ENCODE measurements around the gene RANBP17. TPM values are rescaled to one million over a fixed set of nuclear protein-coding genes. Genes with fewer than 3 reads are reported as not detected.
"Not testable (repeated sequence)": the region's sequence is repeated elsewhere in the genome, so short reads cannot be mapped to it uniquely, and the experiment has no call there.

The RANBP17 gene
- total RNA-seq, 1 donor from 2014 or later: 12.3 TPM

DNA sequence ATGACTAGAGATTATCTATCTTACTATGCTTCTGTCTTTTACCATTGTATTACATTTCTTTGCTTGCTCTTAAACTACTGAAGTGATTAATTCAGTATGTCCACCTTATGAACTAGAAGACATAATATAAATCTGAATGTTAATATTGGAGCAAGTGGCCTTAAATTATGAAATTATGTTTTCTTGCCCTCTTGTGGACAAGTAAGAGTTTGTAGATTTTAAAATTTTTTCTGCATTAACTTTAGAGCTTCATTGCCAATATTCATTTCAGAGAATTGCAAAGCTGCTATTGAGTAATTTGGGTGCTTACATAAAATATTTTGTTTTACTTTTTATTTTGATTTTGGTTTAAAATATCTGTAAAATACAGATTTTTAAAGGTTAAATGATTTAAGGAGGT lies 55.3 kb downstream of the RANBP17 start:
- TF ChIP-seq, protein P1, sequence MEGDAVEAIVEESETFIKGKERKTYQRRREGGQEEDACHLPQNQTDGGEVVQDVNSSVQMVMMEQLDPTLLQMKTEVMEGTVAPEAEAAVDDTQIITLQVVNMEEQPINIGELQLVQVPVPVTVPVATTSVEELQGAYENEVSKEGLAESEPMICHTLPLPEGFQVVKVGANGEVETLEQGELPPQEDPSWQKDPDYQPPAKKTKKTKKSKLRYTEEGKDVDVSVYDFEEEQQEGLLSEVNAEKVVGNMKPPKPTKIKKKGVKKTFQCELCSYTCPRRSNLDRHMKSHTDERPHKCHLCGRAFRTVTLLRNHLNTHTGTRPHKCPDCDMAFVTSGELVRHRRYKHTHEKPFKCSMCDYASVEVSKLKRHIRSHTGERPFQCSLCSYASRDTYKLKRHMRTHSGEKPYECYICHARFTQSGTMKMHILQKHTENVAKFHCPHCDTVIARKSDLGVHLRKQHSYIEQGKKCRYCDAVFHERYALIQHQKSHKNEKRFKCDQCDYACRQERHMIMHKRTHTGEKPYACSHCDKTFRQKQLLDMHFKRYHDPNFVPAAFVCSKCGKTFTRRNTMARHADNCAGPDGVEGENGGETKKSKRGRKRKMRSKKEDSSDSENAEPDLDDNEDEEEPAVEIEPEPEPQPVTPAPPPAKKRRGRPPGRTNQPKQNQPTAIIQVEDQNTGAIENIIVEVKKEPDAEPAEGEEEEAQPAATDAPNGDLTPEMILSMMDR (IDR thresholded peaks at IDR 0.05): no peak
- ATAC-seq (no peak), DNase-seq (no peak)
- H3K27me3 ChIP-seq (ENCODE audit: low read depth): no peaks in the 10 kb centered on the region
- no peaks in the 10 kb centered on the region for H3K36me3 ChIP-seq
- intact Hi-C loops (cut with DNase I): no loop called here
- no peaks in the 10 kb centered on the region for H3K9me3 ChIP-seq
- H3K27ac ChIP-seq: no peak overlapping the region
- no peak overlapping the region for H3K4me3 ChIP-seq
- H3K4me1 ChIP-seq: no peaks in the 10 kb centered on the region

DNA sequence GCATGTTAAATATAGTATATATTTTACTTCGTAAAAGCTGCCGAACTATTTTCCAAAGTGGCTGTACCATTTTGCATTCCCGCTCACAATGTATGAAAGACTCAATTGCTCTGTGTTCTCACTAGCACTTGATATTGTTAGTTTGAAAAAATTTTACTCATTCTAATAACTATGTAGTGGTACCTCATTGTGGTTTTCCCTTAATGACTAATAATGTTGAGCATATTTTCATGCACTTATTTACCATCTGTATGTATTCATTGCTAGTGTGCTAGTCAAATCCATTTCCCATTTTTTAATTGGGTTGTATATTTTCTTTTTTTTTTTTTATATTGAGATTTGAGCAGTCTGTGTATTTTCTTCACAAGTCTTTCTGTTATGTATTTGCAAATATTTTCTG lies 58.4 kb downstream of the RANBP17 start:
- H3K27me3 ChIP-seq (ENCODE audit: low read depth): no peaks in the 10 kb centered on the region
- no peak overlapping the region for H3K27ac ChIP-seq
- H3K4me1 ChIP-seq: no peaks in the 10 kb centered on the region
- TF ChIP-seq, protein P1 (IDR thresholded peaks at IDR 0.05): no peak
- DNase-seq (no peak), ATAC-seq (no peak)
- H3K36me3 ChIP-seq: no peaks in the 10 kb centered on the region
- intact Hi-C loops (cut with DNase I): no loop called here
- H3K4me3 ChIP-seq: no peak overlapping the region
- no peaks in the 10 kb centered on the region for H3K9me3 ChIP-seq

DNA sequence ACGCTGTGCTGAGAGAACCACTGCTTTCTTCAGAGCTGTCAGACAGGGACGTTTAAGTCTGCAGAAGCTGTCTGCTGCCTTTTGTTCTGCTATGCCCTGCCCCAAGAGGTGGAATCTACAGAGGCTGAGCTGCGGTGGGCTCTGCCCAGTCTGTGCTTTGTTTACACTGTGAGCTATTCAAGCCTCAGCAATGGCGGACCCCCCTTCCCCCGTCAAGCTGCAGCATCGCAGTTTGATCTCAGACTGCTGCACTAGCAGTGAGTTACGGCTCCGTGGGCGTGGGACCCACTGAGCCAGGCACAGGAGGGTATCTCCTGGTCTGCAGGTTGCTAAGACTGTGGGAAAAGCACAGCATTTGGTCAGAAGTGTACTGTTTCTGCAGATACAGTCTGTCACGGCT lies 60.5 kb downstream of the RANBP17 start:
- H3K27me3 ChIP-seq (ENCODE audit: low read depth); ATAC-seq; H3K4me3 ChIP-seq; H3K36me3 ChIP-seq; H3K4me1 ChIP-seq; H3K9me3 ChIP-seq; intact Hi-C loops (cut with DNase I); H3K27ac ChIP-seq: not testable (repeated sequence)
- DNase-seq: peak; percentile 32

DNA sequence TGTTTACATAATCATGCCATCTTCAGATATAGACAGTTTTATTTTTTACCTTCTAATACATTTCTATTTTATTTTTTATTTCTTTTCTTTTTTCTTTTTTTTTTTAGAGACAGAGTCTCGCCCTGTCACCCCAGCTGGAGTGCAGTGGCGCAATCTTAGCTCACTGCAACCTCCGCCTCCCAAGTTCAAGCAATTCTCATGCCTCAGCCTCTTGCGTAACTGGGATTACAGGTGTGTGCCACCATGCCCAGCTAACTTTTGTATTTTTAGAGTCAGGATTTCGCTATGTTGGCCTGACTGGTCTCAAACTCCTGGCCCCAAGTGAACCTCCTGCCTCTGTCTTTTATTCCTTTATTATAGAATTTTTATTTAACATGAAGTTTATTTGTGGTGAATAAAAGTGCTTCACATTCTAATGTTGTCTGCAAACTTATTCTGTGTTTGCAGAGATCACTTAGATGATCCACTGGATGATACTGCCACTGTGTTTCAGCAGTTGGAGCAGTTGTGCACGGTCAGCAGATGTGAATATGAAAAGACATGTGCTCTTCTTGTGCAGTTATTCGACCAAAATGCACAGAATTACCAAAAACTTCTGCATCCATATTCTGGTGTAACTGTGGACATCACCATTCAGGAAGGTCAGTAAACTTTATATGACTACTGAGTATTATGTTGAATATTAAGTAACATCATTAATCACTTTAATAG lies 62.2 kb downstream of the RANBP17 start:
- intact Hi-C loops (cut with DNase I): no loop called here
- no peaks in the 10 kb centered on the region for H3K9me3 ChIP-seq
- no peak for DNase-seq
- no peak for ATAC-seq
- no peaks in the 10 kb centered on the region for H3K4me1 ChIP-seq
- no peak overlapping the region for H3K4me3 ChIP-seq
- no peak overlapping the region for H3K27ac ChIP-seq
- H3K27me3 ChIP-seq (ENCODE audit: low read depth): no peaks in the 10 kb centered on the region
- H3K36me3 ChIP-seq: no peaks in the 10 kb centered on the region
- TF ChIP-seq, protein P1 (IDR thresholded peaks at IDR 0.05): no peak

DNA sequence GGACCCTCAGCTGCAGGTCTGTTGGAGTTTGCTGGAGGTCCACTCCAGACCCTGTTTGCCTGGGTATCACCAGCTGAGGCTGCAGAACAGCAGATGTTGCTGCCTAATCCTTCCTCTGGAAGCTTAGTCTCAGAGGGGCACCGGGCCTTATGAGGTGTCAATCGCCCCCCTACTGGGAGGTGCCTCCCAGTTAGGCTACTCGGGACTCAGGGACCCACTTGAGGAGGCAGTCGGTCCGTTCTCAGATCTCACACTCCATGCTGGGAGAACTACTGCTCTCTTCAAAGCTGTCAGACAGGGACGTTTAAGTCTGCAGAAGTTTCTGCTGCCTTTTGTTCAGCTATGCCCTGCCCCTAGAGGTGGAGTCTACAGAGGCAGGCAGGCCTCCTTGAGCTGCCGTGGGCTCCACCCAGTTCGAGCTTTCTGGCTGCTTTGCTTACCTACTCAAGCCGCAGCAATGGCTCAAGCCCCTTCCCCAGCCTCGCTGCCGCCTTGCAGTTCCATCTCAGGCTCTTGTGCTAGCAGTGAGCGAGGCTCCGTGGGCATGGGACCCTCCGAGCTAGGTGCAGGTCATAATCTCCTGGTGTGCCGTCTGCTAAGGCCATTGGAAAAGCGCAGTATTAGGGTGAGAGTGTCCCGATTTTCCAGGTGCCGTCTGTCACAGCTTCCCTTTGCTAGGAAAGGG lies 73.9 kb downstream of the RANBP17 start:
- H3K9me3 ChIP-seq; intact Hi-C loops (cut with DNase I): not testable (repeated sequence)

DNA sequence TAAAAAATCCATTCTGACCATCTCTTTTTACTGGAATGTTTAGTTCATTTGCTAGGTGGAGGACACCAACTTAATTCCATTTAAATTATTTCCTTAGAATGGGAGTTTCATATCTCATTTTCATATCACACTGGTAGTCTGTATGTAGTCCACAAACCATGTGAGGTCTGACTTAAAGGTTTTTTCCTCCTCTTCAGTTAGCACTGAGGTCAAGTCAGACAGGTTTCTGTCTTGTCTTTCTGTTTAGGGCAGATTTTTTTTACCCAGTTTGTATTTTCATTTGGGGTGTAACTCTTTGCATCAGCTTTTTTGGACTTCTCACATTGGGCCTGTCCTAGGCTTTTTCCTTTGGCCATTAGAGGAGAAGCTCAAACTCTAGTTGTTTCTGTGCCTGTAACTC lies 75.3 kb downstream of the RANBP17 start:
- ATAC-seq: no peak
- intact Hi-C loops (cut with DNase I): no loop called here
- Histone ChIP-seq H3K27ac (no peak overlapping the region), H3K27me3 (ENCODE audit: low read depth) (no peaks in the 10 kb centered on the region), H3K4me3 (no peak overlapping the region), H3K4me1 (no peaks in the 10 kb centered on the region), H3K36me3 (no peaks in the 10 kb centered on the region), H3K9me3 (no peaks in the 10 kb centered on the region)
- DNase-seq: no peak
- TF ChIP-seq, protein P1 (IDR thresholded peaks at IDR 0.05): no peak

More for the DNA sequence above, 73.9 kb downstream of the RANBP17 start:
- not testable (repeated sequence) for H3K4me3 ChIP-seq; H3K27me3 ChIP-seq (ENCODE audit: low read depth); ATAC-seq; DNase-seq; H3K36me3 ChIP-seq; H3K27ac ChIP-seq; H3K4me1 ChIP-seq

All from lower lobe of right lung (tissue), 2 donors.